IPS DF 6.9 (cell line): ENCODE measurements around the gene CREM.
"Not testable (repeated sequence)": the region's sequence is repeated elsewhere in the genome, so short reads cannot be mapped to it uniquely, and the experiment has no call there.

Experiments used
- DNase-seq: peaks from one replicate; pipeline ENCODE4 v3.0.0-alpha.2; 2013; ENCODE audit warnings: low read depth, low spot score
- H3K27ac ChIP-seq: one replicate; pipeline ENCODE4 v1.5.1; 2013; ENCODE audit warnings: low read length, control low read depth
- H3K27me3 ChIP-seq: 2 replicates; pipeline ENCODE4 v1.6.1; 2013; ENCODE audit warnings: mild to moderate bottlenecking, low read length; ENCODE audit not compliant: control insufficient read depth, insufficient read depth
- H3K36me3 ChIP-seq: 2 replicates; pipeline ENCODE4 v1.6.1; 2013; ENCODE audit warnings: low read length; ENCODE audit not compliant: control insufficient read depth, insufficient read depth
- H3K4me1 ChIP-seq: 2 replicates; pipeline ENCODE4 v1.6.1; 2013; ENCODE audit warnings: low read length; ENCODE audit not compliant: control insufficient read depth, insufficient read depth
- H3K4me3 ChIP-seq: 2 replicates; pipeline ENCODE4 v1.5.1; 2013; ENCODE audit warnings: mild to moderate bottlenecking, low read length
- H3K9me3 ChIP-seq: 2 replicates; pipeline ENCODE4 v1.6.1; 2013; ENCODE audit warnings: low read length, inconsistent platforms; ENCODE audit not compliant: control insufficient read depth, insufficient read depth
- WGBS: extraction: QIAGEN DNeasy Blood & Tissue Kit; methylation state at CpG from one replicate; pipeline ENCODE4 v1.1.7; 2013; ENCODE audit warnings: mixed read lengths, missing lambda C conversion rate; ENCODE audit not compliant: insufficient read length, insufficient coverage; 5-methylcytosine and 5-hydroxymethylcytosine counted together

The CREM gene

GRCh38 chr10:35126530-35127288 lies at the start of gene CREM:
TSS of gene CREM (plus strand) at chr10:35126846. CDS start at chr10:35137836, 10,990 bp downstream.
- no peaks in the 10 kb centered on the region for H3K9me3 ChIP-seq
- no peaks in the 10 kb centered on the region for H3K27me3 ChIP-seq
- no peaks in the 10 kb centered on the region for H3K4me1 ChIP-seq
- peak; percentile 74 for DNase-seq
- peak within 1 kb of the TSS; percentile 85 for H3K4me3 ChIP-seq
- H3K27ac ChIP-seq, result peak within 1 kb of the TSS; percentile 39
- H3K36me3 ChIP-seq, result no peaks in the 10 kb centered on the region
- no CpG with 5 or more reads among the region's 80 CpGs for WGBS

- no peaks in the 10 kb centered on the region for H3K9me3 ChIP-seq
- no peak for DNase-seq
- no peak overlapping the region for H3K4me3 ChIP-seq
- H3K27ac ChIP-seq, result no peak overlapping the region
- H3K27me3 ChIP-seq, result no peaks in the 10 kb centered on the region
- H3K36me3 ChIP-seq, result no peaks in the 10 kb centered on the region
- WGBS, result no CpG with 5 or more reads among the region's 4 CpGs
- no peaks in the 10 kb centered on the region for H3K4me1 ChIP-seq
Observed at GRCh38 chr10:35079265-35079664, 47.4 kb upstream of the CREM start.

- Histone ChIP-seq H3K36me3 (no peaks in the 10 kb centered on the region), H3K4me1 (no peaks in the 10 kb centered on the region), H3K27me3 (no peaks in the 10 kb centered on the region), H3K27ac (no peak overlapping the region), H3K4me3 (no peak overlapping the region), H3K9me3 (no peaks in the 10 kb centered on the region)
- WGBS, result no CpG with 5 or more reads among the region's 3 CpGs
- DNase-seq, result no peak
Observed at GRCh38 chr10:35079763-35080162, 46.9 kb upstream of the CREM start.

- not testable (repeated sequence) for H3K27ac ChIP-seq, H3K27me3 ChIP-seq, H3K4me3 ChIP-seq, H3K4me1 ChIP-seq, DNase-seq, H3K36me3 ChIP-seq, H3K9me3 ChIP-seq
- WGBS, result no CpG with 5 or more reads among the region's 1 CpG
Observed at GRCh38 chr10:35080261-35080660, 46.4 kb upstream of the CREM start.

GRCh38 chr10:35083242-35083641 lies 43.4 kb upstream of the CREM start:
- Histone ChIP-seq H3K27ac (no peak overlapping the region), H3K4me1 (no peaks in the 10 kb centered on the region), H3K9me3 (no peaks in the 10 kb centered on the region), H3K4me3 (no peak overlapping the region), H3K36me3 (no peaks in the 10 kb centered on the region), H3K27me3 (no peaks in the 10 kb centered on the region)
- WGBS, result no CpG with 5 or more reads among the region's 1 CpG
- DNase-seq, result no peak

- WGBS, result no CpG with 5 or more reads among the region's 27 CpGs
- H3K27ac ChIP-seq, result no peak overlapping the region
- no peaks in the 10 kb centered on the region for H3K36me3 ChIP-seq
- H3K9me3 ChIP-seq, result no peaks in the 10 kb centered on the region
- no peaks in the 10 kb centered on the region for H3K4me1 ChIP-seq
- H3K27me3 ChIP-seq, result no peaks in the 10 kb centered on the region
- H3K4me3 ChIP-seq, result peak overlapping the region; percentile 83
- no peak for DNase-seq
Observed at GRCh38 chr10:35089611-35090161, 37.0 kb upstream of the CREM start.

GRCh38 chr10:35090162-35090954 lies 36.3 kb upstream of the CREM start, which contains the start of gene CUL2:
TSS of gene CUL2 (minus strand) at chr10:35090341. CDS start at chr10:35071317, 19,024 bp downstream.
- DNase-seq, result peak; percentile 54
- Histone ChIP-seq H3K9me3 (no peaks in the 10 kb centered on the region), H3K4me3 (peak within 1 kb of the TSS; percentile 83), H3K36me3 (no peaks in the 10 kb centered on the region), H3K27me3 (no peaks in the 10 kb centered on the region), H3K4me1 (no peaks in the 10 kb centered on the region), H3K27ac (no peak within 1 kb of the TSS)
- WGBS, result no CpG with 5 or more reads among the region's 59 CpGs

- H3K9me3 ChIP-seq, result no peaks in the 10 kb centered on the region
- DNase-seq, result no peak
- H3K27me3 ChIP-seq, result no peaks in the 10 kb centered on the region
- no peaks in the 10 kb centered on the region for H3K4me1 ChIP-seq
- H3K36me3 ChIP-seq, result no peaks in the 10 kb centered on the region
- no peak overlapping the region for H3K27ac ChIP-seq
- WGBS, result no CpG with 5 or more reads among the region's 11 CpGs
- H3K4me3 ChIP-seq, result no peak overlapping the region
Observed at GRCh38 chr10:35091994-35092790, 34.5 kb upstream of the CREM start.

- Histone ChIP-seq H3K27me3 (no peaks in the 10 kb centered on the region), H3K27ac (no peak overlapping the region), H3K4me1 (no peaks in the 10 kb centered on the region), H3K9me3 (no peaks in the 10 kb centered on the region), H3K4me3 (no peak overlapping the region), H3K36me3 (no peaks in the 10 kb centered on the region)
- DNase-seq, result no peak
- no CpG with 5 or more reads among the region's 1 CpG for WGBS
Observed at GRCh38 chr10:35092851-35093250, 33.8 kb upstream of the CREM start.

GRCh38 chr10:35096312-35096711 lies 30.3 kb upstream of the CREM start:
- WGBS, result no CpG with 5 or more reads among the region's 2 CpGs
- Histone ChIP-seq H3K9me3 (no peaks in the 10 kb centered on the region), H3K36me3 (no peaks in the 10 kb centered on the region), H3K27ac (no peak overlapping the region), H3K4me1 (no peaks in the 10 kb centered on the region), H3K4me3 (no peak overlapping the region), H3K27me3 (no peaks in the 10 kb centered on the region)
- no peak for DNase-seq
